Activated CD4-positive, alpha-beta T cell treated with anti-CD3 and anti-CD28 coated beads for 24 hours (primary cell): Measurements from ENCODE around the gene SPRED2.

Experiments used
- DNase-seq, 2 donors: peaks; one replicate each; pipeline ENCODE4 v3.0.0-alpha.2; 2020; ENCODE audit warnings: low read depth in 2 of 2

Gene SPRED2

GRCh38 chr2:65415091-65415490 lies 17.3 kb downstream of the SPRED2 start:
- DNase-seq: no peak

DNA sequence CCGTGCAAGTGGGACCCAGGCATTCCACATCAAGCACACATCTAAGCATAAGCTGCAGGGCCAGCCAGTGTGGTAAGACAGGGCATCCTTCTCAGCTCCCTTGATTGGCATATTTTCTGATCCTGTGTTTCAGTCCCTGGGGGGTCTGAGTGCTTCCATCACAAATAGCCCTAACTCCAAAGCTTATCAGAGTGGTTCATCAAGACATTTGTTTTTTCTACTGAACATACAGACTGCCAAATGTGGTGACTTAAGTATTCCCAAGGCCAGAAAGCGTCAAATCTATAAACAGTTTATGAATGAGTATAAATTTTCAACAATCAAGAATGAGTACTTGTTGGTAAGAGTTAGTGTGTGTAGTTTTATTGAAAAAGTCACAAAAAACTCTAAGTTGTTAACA lies 18.8 kb downstream of the SPRED2 start:
- DNase-seq: no peak

DNA sequence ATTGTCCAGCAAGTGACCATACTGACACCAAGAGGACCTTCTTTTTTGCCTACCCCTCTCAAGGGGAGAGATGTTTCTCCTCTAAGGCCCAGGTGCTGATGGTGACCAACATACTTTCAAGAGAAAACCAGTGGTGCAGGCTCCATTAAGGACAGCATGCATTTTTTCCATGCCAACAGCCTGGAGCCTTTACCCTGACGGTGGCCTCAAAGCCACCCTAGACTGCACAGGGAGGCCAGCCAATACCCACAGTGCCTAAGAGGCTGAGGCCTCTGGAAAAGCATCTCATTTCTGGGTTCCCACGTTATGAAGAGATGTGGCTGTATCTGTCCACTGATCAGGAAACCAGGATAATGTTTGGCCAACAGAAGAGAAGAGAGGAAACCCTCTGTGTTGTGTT lies 19.3 kb downstream of the SPRED2 start:
- DNase-seq: no peak

DNA sequence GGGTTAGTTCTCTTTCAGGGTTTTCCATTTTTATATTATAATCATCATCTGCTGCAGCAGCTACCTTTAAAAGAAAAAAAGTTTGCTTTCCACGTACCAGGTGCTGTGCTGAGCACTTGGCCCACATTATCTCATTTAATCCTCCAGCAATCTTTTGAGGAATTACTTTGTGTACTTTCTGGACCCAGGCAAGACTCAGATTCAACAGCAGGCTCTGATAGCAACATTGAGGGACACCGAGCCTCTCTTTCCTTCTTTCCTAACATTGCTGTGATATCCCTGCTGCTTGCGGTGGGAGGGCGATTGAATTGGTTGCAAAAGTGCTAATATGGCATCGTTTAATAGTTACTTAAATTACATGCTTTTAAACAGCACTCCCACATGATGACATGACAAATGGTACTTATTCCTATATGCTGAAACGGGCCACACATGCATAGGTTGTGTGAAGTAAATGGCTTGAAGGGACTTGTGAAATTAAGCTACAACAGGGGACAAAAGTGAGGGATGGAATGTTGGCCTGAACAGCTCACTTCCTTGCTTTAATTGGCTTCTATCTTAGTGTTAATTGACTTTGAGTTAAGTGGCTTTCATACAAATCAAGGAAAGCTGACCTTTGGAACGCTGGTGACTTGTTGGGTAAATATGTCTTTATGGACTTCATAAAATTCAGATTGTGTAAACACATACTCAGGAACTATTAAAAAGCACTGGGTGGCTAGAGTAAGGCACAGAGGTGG lies 21.2 kb downstream of the SPRED2 start:
- no peak for DNase-seq

DNA sequence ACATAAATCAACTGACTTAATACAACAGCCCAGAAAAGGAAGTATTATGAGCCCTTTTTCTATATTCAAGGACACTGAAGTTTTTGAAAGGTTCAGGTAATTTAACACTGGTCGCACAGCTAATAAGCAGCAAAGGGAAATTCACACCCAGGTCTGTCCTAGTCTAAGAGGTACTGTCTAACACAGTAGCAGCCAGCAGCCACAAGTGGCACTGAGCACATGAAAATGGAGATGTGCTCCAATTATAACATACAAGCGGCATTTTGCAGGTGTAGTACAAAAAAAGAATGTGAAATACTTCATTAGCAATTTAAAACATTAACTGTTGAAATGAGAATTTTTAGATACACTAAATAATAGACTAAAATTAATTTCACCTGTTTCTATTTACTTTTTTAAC lies 23.4 kb downstream of the SPRED2 start:
- no peak for DNase-seq

DNA sequence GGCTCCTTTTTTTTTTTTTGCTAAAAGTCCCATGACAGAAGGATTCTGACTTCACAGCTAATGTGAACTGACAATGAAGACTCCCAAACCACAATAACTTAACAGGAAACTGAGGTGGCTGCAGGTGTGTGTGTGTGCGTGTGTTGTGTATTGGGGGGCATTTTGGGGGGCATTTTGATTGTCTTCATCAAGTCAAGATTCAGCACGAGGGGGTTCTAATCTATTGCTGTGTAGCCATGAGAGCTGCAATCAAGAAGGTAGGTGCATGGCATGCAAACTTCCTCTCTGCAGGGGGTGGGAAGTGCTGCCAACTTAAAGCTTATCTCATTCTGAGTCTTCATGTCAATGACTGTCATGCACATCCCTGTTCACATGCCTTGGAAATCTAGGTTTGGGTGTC lies 25.2 kb downstream of the SPRED2 start:
- DNase-seq: no peak

DNA sequence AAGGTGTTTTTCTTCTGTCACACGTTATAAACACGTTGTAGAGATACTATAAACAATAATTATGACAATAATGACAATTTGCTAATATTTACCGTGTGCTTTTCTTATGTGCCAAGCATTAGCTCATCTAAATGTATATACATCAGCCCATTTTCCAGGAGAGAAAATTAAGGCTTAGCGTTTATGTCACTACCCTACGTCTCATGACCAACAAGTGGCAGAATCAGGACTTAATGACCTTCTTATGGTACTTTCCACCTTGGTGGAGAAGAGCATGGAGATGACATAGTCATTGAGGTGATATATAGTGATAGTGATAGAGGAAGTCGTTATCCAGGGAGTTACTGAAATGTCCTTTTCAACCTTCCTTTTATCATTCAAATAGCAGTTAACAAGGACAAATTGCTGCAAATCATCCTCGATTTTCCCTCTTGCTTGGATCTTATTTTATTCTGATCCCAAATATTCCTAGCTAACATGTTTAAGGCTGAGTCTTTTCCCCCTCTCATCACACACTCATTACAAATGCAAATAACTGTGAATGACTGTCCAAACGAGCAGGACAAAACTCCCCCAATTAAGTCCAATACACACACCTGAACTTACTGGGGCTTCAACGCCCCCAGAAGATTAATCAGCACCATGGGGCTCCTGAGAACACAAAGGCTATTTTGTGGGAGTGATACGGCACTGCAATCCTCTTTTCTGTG lies 27.3 kb downstream of the SPRED2 start:
- DNase-seq: no peak

GRCh38 chr2:65403529-65403915 lies 28.9 kb downstream of the SPRED2 start:
- no peak for DNase-seq

- DNase-seq: no peak
These were observed 29.4 kb downstream of the SPRED2 start for GRCh38 chr2:65402780-65403528.

GRCh38 chr2:65402323-65402722 lies 30.1 kb downstream of the SPRED2 start:
- no peak for DNase-seq

DNA sequence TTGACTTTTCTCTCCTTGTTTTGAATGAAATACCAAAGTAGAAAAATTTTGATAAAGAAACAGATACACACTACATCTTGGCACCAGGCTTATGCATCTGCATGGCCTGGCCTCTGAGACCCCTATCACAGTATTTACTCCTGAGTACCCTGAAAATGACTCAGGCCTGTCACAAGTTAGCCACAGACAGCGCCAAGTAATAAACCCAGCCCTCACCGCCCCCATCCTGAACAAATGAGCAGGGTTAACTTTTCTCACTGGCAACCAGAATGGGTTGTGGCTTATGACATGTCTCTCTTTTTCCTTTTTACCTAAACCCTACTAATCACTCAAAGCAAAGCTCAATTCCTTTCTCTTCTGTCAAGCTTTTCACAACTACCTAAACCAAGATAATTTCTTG lies 35.3 kb downstream of the SPRED2 start:
- no peak for DNase-seq

DNA sequence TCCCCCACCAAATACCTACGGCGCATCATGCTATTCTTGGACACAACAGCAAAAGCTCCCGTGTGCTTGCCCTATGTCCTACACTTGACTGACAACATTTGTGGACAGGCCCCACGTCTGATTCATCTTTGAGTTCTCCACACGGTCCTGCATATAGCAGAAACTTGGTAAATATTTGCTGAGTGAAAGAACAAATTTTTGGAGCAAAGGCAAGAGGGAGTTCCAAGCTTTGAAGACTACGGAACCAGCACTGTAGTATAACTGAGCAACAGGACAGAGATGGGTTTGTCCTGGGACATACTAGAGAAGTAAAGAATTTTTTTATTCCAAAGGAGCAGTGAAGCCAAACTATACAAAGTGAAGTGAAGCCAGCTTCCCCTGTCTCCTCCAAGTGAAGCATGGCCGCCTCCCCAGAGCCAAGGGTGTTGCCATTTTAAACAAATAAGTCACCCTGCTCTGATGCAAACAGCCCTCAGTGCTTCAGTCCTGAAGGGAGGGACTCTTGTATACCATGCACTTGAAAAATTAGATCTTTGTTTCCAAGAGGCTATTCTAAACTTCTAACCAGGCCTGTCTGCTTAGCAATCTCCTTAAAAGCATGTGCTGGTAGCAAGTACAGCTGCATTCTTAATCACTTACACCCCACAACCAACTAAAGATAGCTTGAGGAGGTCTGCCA lies 35.9 kb downstream of the SPRED2 start:
- no peak for DNase-seq

GRCh38 chr2:65395621-65396347 lies 36.6 kb downstream of the SPRED2 start:
- no peak for DNase-seq

GRCh38 chr2:65393743-65394422 lies 38.5 kb downstream of the SPRED2 start:
- no peak for DNase-seq

- DNase-seq: no peak
These were observed 39.4 kb downstream of the SPRED2 start for GRCh38 chr2:65393046-65393445.

DNA sequence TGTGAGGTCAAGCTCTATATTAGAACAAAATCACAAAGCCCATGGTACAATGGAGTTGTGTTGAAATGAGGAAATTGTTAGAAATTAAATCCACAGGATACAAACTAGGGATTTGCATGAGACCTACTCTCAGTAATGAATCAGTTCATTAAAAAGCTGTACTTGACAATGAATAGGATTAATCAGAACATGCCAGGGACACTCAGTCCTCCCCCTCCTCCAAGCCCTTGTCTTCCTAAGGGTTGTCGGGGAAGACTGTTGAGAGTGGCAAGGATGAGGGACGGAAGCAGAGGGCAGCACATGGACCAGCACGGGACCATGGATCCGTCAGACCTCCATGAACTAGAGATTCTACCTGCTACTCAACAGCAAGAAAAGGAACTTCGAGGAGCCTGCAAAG lies 39.8 kb downstream of the SPRED2 start:
- no peak for DNase-seq

- peak in 1 of 2 donors; percentile 6 for DNase-seq
These were observed 42.3 kb downstream of the SPRED2 start for GRCh38 chr2:65390134-65390533.

DNA sequence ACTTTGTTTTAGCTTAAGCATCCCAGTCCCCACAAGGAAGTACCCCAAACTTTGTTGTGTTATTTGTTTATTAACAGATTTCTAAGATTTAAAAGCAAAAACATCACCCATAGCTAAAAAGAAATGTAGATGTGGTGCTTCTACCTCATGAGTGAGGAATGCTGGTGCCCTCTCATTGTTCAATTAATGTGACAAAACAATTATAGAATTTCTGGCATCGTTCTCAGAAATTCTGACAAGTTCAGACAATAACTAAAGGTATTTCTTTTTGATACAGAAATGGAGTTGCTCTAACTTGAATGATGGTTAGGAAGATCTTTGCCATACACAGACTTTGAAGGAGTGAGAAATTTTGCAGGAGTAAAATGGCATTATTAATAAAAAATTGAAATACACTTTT lies 42.9 kb downstream of the SPRED2 start:
- DNase-seq: no peak

GRCh38 chr2:65388596-65389390 lies 43.6 kb downstream of the SPRED2 start:
- no peak for DNase-seq

- no peak for DNase-seq
These were observed 44.3 kb downstream of the SPRED2 start for GRCh38 chr2:65388051-65388531.
